Panc1 (cell line): ENCODE results near the gene DMBT1.

Source experiments
- POLR2AphosphoS5 ChIP-seq: IDR thresholded peaks from 2 replicates; pipeline ENCODE4 v1.6.1; 2012; ENCODE audit warnings: mild to moderate bottlenecking, low read depth, low read length, moderate library complexity
- TF ChIP-seq, protein P1 (sequence below): fragments of 450-650 bp; IDR thresholded peaks from 2 replicates; pipeline ENCODE4 v1.5.1; 2017; ENCODE audit warnings: mild to moderate bottlenecking

DNA sequence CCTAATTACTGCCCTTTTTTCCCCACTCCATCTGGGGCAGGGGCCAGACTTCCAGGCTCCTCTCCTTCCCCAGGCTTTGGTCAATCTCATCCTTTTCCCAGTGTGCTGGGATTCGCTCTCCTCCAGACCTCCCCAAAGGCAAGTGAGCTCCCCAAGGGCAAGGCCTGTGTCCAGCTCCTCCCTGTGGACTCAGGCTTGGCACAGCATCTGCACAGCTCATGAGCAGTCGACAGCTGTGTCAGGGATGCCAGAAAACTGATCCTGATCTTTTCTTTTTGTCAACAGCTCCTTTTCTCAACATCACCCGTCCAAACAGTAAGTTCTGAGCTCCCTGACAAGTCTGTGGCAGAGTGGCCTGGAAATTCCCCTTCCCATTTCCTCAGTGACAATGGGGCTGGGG lies 72.0 kb downstream of the DMBT1 start:
- TF ChIP-seq, protein P1, sequence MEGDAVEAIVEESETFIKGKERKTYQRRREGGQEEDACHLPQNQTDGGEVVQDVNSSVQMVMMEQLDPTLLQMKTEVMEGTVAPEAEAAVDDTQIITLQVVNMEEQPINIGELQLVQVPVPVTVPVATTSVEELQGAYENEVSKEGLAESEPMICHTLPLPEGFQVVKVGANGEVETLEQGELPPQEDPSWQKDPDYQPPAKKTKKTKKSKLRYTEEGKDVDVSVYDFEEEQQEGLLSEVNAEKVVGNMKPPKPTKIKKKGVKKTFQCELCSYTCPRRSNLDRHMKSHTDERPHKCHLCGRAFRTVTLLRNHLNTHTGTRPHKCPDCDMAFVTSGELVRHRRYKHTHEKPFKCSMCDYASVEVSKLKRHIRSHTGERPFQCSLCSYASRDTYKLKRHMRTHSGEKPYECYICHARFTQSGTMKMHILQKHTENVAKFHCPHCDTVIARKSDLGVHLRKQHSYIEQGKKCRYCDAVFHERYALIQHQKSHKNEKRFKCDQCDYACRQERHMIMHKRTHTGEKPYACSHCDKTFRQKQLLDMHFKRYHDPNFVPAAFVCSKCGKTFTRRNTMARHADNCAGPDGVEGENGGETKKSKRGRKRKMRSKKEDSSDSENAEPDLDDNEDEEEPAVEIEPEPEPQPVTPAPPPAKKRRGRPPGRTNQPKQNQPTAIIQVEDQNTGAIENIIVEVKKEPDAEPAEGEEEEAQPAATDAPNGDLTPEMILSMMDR: no peak
- no peak for TF ChIP-seq POLR2AphosphoS5
